ENCODE measurements around the gene OSBPL7. TPM values are rescaled to one million over a fixed set of nuclear protein-coding genes. Genes with fewer than 3 reads are reported as not detected.

OSBPL7 gene
- polyA plus RNA-seq, 3 donors: 1.6 to 17.3 (median 1.6) TPM

DNA sequence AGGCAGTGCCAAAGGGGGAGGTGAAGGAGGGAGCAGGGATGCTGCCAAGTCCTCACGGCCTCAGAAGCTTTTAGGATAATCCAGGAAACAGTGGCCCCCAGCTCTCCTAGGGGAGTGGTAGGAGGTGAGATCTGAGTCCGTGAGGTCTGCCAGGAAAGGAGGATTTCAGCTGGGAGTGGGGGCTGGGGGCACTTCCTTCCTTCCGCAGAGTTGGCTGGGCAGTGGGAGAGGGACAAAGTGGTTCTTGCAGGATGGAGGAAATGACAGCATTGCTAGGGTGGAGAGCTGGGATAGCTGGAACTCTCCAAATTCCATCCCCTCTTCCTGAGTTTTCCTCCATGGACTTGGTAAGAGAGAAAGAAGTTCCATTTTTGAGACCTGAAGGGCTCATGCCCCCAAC lies 34.1 kb upstream of the OSBPL7 start:
- Mint-ChIP-seq H3K9me3 (peaks cover 0 to 11% (median 7%) of the 10 kb centered on the region in 7 donors), H3K4me1 (peaks cover 16% of the 10 kb centered on the region), H3K27me3 (ENCODE audit: low read depth in 3 of 3) (peaks cover 46 to 61% (median 56%) of the 10 kb centered on the region in 3 donors), H3K36me3 (peaks cover 0 to 8% of the 10 kb centered on the region in 2 donors), H3K27ac (no peak overlapping the region), H3K4me3 (peak overlapping the region in 1 of 2 donors; percentile 52)
- Histone ChIP-seq H3K4me2 (replicated peaks; ENCODE audit: extremely low read depth, low read length, poor library complexity, severe bottlenecking) (no peak overlapping the region), H3K4me1 (ENCODE audit: control insufficient read depth in 1 of 2, insufficient read depth in 2 of 2, low read length in 2 of 2) (peaks cover 0 to 11% of the 10 kb centered on the region in 2 donors), H3K9me3 (replicated peaks in 1 of 2; ENCODE audit: control insufficient read depth in 1 of 2, insufficient read depth in 1 of 2, low read length in 2 of 2) (peaks cover 0 to 9% of the 10 kb centered on the region in 2 donors), H4K20me1 (ENCODE audit: insufficient read depth, low read length) (no peaks in the 10 kb centered on the region), H3K79me2 (ENCODE audit: insufficient read depth, low read length) (no peaks in the 10 kb centered on the region), H3K36me3 (replicated peaks in 1 of 2; ENCODE audit: control insufficient read depth in 1 of 2, insufficient read depth in 2 of 2, low read length in 2 of 2) (no peaks in the 10 kb centered on the region), H2AFZ (ENCODE audit: insufficient read depth, low read depth, low read length, poor library complexity, severe bottlenecking) (no peak overlapping the region), H3K4me3 (replicated peaks in 1 of 3; ENCODE audit: low read depth in 2 of 3, low read length in 3 of 3) (no peak overlapping the region), H3K27ac (ENCODE audit: low read depth in 1 of 2, low read length in 2 of 2) (no peak overlapping the region), H3K27me3 (ENCODE audit: control insufficient read depth in 2 of 2, insufficient read depth in 2 of 2, low read length in 2 of 2) (peaks cover 43 to 52% of the 10 kb centered on the region in 2 donors), H3K9ac (ENCODE audit: insufficient read depth, low read length, poor library complexity, severe bottlenecking) (no peak overlapping the region)
- intact Hi-C loops (cut with micrococcal nuclease): no loop called here
- DNase-seq: no peak
- TF ChIP-seq, protein P1, sequence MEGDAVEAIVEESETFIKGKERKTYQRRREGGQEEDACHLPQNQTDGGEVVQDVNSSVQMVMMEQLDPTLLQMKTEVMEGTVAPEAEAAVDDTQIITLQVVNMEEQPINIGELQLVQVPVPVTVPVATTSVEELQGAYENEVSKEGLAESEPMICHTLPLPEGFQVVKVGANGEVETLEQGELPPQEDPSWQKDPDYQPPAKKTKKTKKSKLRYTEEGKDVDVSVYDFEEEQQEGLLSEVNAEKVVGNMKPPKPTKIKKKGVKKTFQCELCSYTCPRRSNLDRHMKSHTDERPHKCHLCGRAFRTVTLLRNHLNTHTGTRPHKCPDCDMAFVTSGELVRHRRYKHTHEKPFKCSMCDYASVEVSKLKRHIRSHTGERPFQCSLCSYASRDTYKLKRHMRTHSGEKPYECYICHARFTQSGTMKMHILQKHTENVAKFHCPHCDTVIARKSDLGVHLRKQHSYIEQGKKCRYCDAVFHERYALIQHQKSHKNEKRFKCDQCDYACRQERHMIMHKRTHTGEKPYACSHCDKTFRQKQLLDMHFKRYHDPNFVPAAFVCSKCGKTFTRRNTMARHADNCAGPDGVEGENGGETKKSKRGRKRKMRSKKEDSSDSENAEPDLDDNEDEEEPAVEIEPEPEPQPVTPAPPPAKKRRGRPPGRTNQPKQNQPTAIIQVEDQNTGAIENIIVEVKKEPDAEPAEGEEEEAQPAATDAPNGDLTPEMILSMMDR (IDR thresholded peaks at IDR 0.05): no peak
- WGBS (ENCODE audit: insufficient coverage): 36% methylated on average over 2 of the region's 3 CpGs

DNA sequence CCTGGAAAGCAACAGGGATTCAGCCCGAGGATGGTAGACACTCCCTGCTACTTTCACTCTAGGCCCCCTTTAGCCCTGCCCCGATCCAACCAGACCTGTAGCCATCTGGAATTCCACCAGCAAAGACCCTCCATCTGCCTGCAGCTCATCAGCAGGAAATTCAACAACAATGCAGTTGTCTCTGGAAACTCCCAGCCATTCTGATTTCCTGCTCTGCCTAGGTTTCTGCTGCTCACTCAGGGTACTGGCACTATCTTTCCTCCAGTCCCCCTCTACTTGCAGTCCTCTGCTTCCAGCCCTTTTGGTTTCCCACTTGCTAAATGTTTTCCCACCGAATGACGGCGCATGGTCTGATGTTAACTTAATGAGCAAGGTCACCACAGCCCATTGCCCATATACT lies 32.0 kb upstream of the OSBPL7 start:
- no peak for DNase-seq
- H3K36me3 ChIP-seq (replicated peaks in 1 of 2; ENCODE audit: control insufficient read depth in 1 of 2, insufficient read depth in 2 of 2, low read length in 2 of 2): no peaks in the 10 kb centered on the region
- peaks cover 64 to 81% (median 68%) of the 10 kb centered on the region in 3 donors for H3K27me3 Mint-ChIP-seq (ENCODE audit: low read depth in 3 of 3)

More for the DNA sequence above, 32.0 kb upstream of the OSBPL7 start:
- peak overlapping the region in 1 of 2 donors; percentile 84 for H3K4me3 Mint-ChIP-seq
- H3K4me1 Mint-ChIP-seq: peaks cover 21% of the 10 kb centered on the region
- H3K9me3 Mint-ChIP-seq: peaks cover 0 to 16% (median 10%) of the 10 kb centered on the region in 7 donors
- H3K36me3 Mint-ChIP-seq: peaks cover 0 to 8% of the 10 kb centered on the region in 2 donors
- Histone ChIP-seq H3K27me3 (ENCODE audit: control insufficient read depth in 2 of 2, insufficient read depth in 2 of 2, low read length in 2 of 2) (peaks cover 64 to 73% of the 10 kb centered on the region in 2 donors), H3K79me2 (ENCODE audit: insufficient read depth, low read length) (no peaks in the 10 kb centered on the region), H3K9ac (ENCODE audit: insufficient read depth, low read length, poor library complexity, severe bottlenecking) (no peak overlapping the region), H3K4me2 (replicated peaks; ENCODE audit: extremely low read depth, low read length, poor library complexity, severe bottlenecking) (no peak overlapping the region), H4K20me1 (ENCODE audit: insufficient read depth, low read length) (no peaks in the 10 kb centered on the region), H3K4me3 (replicated peaks in 1 of 3; ENCODE audit: low read depth in 2 of 3, low read length in 3 of 3) (no peak overlapping the region), H3K9me3 (replicated peaks in 1 of 2; ENCODE audit: control insufficient read depth in 1 of 2, insufficient read depth in 1 of 2, low read length in 2 of 2) (peaks cover 0 to 17% of the 10 kb centered on the region in 2 donors), H3K4me1 (ENCODE audit: control insufficient read depth in 1 of 2, insufficient read depth in 2 of 2, low read length in 2 of 2) (peaks cover 0 to 11% of the 10 kb centered on the region in 2 donors), H2AFZ (ENCODE audit: insufficient read depth, low read depth, low read length, poor library complexity, severe bottlenecking) (no peak overlapping the region), H3K27ac (ENCODE audit: low read depth in 1 of 2, low read length in 2 of 2) (no peak overlapping the region)
- H3K27ac Mint-ChIP-seq: no peak overlapping the region
- TF ChIP-seq, protein P1 (IDR thresholded peaks at IDR 0.05): no peak
- 46% methylated on average over 3 of the region's 5 CpGs for WGBS (ENCODE audit: insufficient coverage)
- intact Hi-C loops (cut with micrococcal nuclease): no loop called here
